Keratinocyte (primary cell): ENCODE measurements around the gene KRTAP10-6. TPM values are rescaled to one million over a fixed set of nuclear protein-coding genes. Genes with fewer than 3 reads are reported as not detected.
"Not testable (repeated sequence)": the region's sequence is repeated elsewhere in the genome, so short reads cannot be mapped to it uniquely, and the experiment has no call there.

Experiments used
- DNase-seq: peaks from one replicate; pipeline ENCODE4 v3.0.0-alpha.2; 2011; ENCODE audit warnings: low read depth, missing footprints, low spot score
- FAIRE-seq: peaks from 2 replicates; lab custom pipeline; 2011; peaks lifted over from hg19 to GRCh38; lab: Jason Lieb, UNC
- H2AFZ ChIP-seq: 2 replicates; pipeline ENCODE4 v1.6.0; 2012; ENCODE audit warnings: low read length, control low read depth, inconsistent platforms; ENCODE audit not compliant: control insufficient read depth
- H3K27ac ChIP-seq: 2 replicates; pipeline ENCODE4 v1.5.1; 2011; ENCODE audit warnings: low read length; ENCODE audit not compliant: control insufficient read depth, insufficient read depth
- H3K27me3 ChIP-seq: 3 replicates; pipeline ENCODE4 v1.6.0; 2011; ENCODE audit warnings: low read length; ENCODE audit not compliant: control insufficient read depth, insufficient read depth; ENCODE audit errors: extremely low read depth
- H3K36me3 ChIP-seq, 2 experiments: 2 replicates in 1 of 2; 3 replicates in 1 of 2; pipeline ENCODE4 v1.5.1; 2011; ENCODE audit warnings: low read length in 2 of 2, mild to moderate bottlenecking in 1 of 2; ENCODE audit not compliant: control insufficient read depth in 2 of 2, insufficient read depth in 2 of 2; ENCODE audit errors: extremely low read depth in 1 of 2
- H3K4me1 ChIP-seq: 3 replicates; pipeline ENCODE4 v1.5.1; 2011; ENCODE audit warnings: low read length; ENCODE audit not compliant: control insufficient read depth, insufficient read depth; ENCODE audit errors: extremely low read depth
- H3K4me2 ChIP-seq: 3 replicates; pipeline ENCODE4 v1.6.0; 2011; ENCODE audit warnings: low read depth, low read length; ENCODE audit not compliant: control insufficient read depth, insufficient read depth; ENCODE audit errors: extremely low read depth
- H3K4me3 ChIP-seq, 3 experiments: fragments of 200-600 bp in 1 of 3; sonication (generic) in 1 of 3; 2 replicates in 2 of 3; 3 replicates in 1 of 3; pipeline ENCODE4 v1.5.1; 2011 to 2016; ENCODE audit warnings: low read length in 3 of 3, mild to moderate bottlenecking in 3 of 3, control low read depth in 2 of 3, inconsistent platforms in 1 of 3, low read depth in 1 of 3, mixed read lengths in 1 of 3, mixed run types in 1 of 3, moderate library complexity in 1 of 3; ENCODE audit not compliant: control insufficient read depth in 2 of 3, insufficient read depth in 2 of 3; ENCODE audit errors: extremely low read depth in 1 of 3
- H3K79me2 ChIP-seq: 2 replicates; pipeline ENCODE4 v1.6.0; 2012; ENCODE audit warnings: low read length; ENCODE audit not compliant: control insufficient read depth, insufficient read depth
- H3K9ac ChIP-seq: 3 replicates; pipeline ENCODE4 v1.6.0; 2011; ENCODE audit warnings: low read length; ENCODE audit not compliant: control insufficient read depth, insufficient read depth; ENCODE audit errors: extremely low read depth
- H3K9me1 ChIP-seq: 3 replicates; pipeline ENCODE4 v1.6.0; 2011; ENCODE audit warnings: low read length; ENCODE audit not compliant: control insufficient read depth, insufficient read depth; ENCODE audit errors: extremely low read depth
- H3K9me3 ChIP-seq: 2 replicates; pipeline ENCODE4 v1.5.1; 2012; ENCODE audit warnings: low read depth, low read length; ENCODE audit not compliant: control insufficient read depth
- H4K20me1 ChIP-seq: 3 replicates; pipeline ENCODE4 v1.6.0; 2011; ENCODE audit warnings: low read length; ENCODE audit not compliant: control insufficient read depth, insufficient read depth; ENCODE audit errors: extremely low read depth
- EZH2 ChIP-seq: IDR thresholded peaks from one replicate; pipeline ENCODE4 v1.6.1; 2012; ENCODE audit warnings: inconsistent platforms, mild to moderate bottlenecking, low read length, moderate library complexity
- dilution Hi-C: fragments of 300-500 bp; cut with MboI; formaldehyde crosslinking; loops from one replicate; pipeline ENCODE4 v1.7.0; 2020; ENCODE audit warnings: low sequenced_read_pairs; ENCODE audit not compliant: extremely low pct_ligation_motif_present
- polyA plus RNA-seq, 5 experiments: library from polyadenylated mRNA; depleted of rRNA in 3 of 5; stranded (reverse) in 3 of 5; stranded (forward) in 1 of 5; unstranded in 1 of 5; fragments of >200 nt; gene quantifications; 1 replicate in 1 of 5; 2 replicates in 3 of 5; 3 replicates in 1 of 5; pipeline versions ENCODE4 v1.2.1 to v1.2.3, GENCODE V29; 2011 to 2012; ENCODE audit warnings: missing spikeins in 2 of 5, low read depth in 1 of 5, low replicate concordance in 1 of 5
- TF ChIP-seq, protein P1 (sequence below), 3 experiments: IDR thresholded peaks in 1 of 3; conservative IDR thresholded peaks in 1 of 3; optimal IDR thresholded peaks in 1 of 3; 2 replicates in 2 of 3; 3 replicates in 1 of 3; pipeline versions ENCODE3 to v1.5.1; 2011; ENCODE audit warnings: low read length in 3 of 3, mild to moderate bottlenecking in 3 of 3, moderate library complexity in 2 of 3, control low read depth in 1 of 3, inconsistent platforms in 1 of 3; ENCODE audit not compliant: insufficient read depth in 2 of 3; ENCODE audit errors: extremely low read depth in 1 of 3

The KRTAP10-6 gene
- polyA plus RNA-seq, 1 donor (not counting 4 experiments of a cell fraction or from before 2014, with no cell fraction given) = not detected

DNA sequence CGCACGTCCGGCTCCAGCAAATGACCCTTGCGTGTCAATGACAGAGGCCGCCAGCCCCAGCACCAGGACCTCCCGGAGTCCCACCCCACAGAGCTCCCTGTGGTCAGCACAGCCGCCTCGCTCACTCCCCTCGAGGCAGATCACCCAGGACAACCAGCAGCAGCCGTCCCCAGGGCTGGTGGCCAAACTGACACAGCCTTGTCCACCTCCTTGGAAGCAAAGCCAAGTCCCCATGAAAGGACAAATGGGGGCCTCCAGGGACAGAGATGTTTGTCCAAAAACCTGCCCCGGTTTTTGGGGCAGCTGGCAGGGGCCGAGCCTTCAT lies 47.0 kb upstream of the KRTAP10-6 start:
- no peaks in the 10 kb centered on the region for H3K27me3 ChIP-seq
- no peak for TF ChIP-seq EZH2
- TF ChIP-seq, protein P1, sequence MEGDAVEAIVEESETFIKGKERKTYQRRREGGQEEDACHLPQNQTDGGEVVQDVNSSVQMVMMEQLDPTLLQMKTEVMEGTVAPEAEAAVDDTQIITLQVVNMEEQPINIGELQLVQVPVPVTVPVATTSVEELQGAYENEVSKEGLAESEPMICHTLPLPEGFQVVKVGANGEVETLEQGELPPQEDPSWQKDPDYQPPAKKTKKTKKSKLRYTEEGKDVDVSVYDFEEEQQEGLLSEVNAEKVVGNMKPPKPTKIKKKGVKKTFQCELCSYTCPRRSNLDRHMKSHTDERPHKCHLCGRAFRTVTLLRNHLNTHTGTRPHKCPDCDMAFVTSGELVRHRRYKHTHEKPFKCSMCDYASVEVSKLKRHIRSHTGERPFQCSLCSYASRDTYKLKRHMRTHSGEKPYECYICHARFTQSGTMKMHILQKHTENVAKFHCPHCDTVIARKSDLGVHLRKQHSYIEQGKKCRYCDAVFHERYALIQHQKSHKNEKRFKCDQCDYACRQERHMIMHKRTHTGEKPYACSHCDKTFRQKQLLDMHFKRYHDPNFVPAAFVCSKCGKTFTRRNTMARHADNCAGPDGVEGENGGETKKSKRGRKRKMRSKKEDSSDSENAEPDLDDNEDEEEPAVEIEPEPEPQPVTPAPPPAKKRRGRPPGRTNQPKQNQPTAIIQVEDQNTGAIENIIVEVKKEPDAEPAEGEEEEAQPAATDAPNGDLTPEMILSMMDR (optimal IDR thresholded peaks at IDR 0.05 in 1 of 3, IDR thresholded peaks at IDR 0.05 in 1 of 3, conservative IDR thresholded peaks at IDR 0.05 in 1 of 3; ENCODE audit: extremely low read depth in 1 of 3, insufficient read depth in 2 of 3, low read length in 3 of 3) = no peak
- dilution Hi-C loops = no loop called here

GRCh38 chr21:44638506-44639330 lies 46.4 kb upstream of the KRTAP10-6 start:
- not testable (repeated sequence) for H3K27me3 ChIP-seq, FAIRE-seq, H3K9ac ChIP-seq

More for the DNA sequence above, 47.0 kb upstream of the KRTAP10-6 start:
- Histone ChIP-seq H3K9me1 (no peaks in the 10 kb centered on the region), H2AFZ (no peak overlapping the region), H3K4me3 (no peak overlapping the region), H3K4me1 (no peaks in the 10 kb centered on the region), H3K27ac (no peak overlapping the region), H4K20me1 (no peaks in the 10 kb centered on the region), H3K4me2 (no peak overlapping the region), H3K36me3 (no peaks in the 10 kb centered on the region), H3K9me3 (no peaks in the 10 kb centered on the region), H3K9ac (no peak overlapping the region), H3K79me2 (no peaks in the 10 kb centered on the region)
- FAIRE-seq (no peak), DNase-seq (no peak)

DNA sequence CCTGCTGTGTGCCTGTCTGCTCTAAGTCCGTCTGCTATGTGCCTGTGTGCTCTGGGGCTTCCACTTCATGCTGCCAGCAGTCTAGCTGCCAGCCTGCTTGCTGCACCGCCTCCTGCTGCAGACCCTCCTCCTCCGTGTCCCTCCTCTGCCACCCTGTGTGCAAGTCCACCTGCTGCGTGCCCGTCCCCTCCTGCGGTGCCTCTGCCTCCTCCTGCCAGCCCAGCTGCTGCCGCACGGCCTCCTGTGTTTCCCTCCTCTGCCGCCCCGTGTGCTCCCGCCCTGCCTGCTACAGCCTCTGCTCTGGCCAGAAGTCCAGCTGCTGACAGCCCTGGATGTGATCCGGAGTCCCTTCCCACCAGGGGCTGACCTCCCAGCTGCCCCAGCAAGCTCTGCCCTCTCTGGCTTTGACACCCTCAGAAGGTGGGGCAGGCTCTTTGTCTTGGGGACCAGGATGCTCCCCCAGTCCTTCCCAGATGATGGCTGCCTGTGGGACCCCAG lies 45.6 kb upstream of the KRTAP10-6 start:
- H3K27me3 ChIP-seq, H3K9me3 ChIP-seq, H3K9me1 ChIP-seq, H3K36me3 ChIP-seq, H3K9ac ChIP-seq, H3K27ac ChIP-seq, H3K79me2 ChIP-seq, H3K4me3 ChIP-seq, H2AFZ ChIP-seq, H4K20me1 ChIP-seq, dilution Hi-C loops, DNase-seq, H3K4me1 ChIP-seq, FAIRE-seq, H3K4me2 ChIP-seq: not testable (repeated sequence)

More at GRCh38 chr21:44638506-44639330, 46.4 kb upstream of the KRTAP10-6 start:
- H3K9me3 ChIP-seq, H3K4me2 ChIP-seq, H4K20me1 ChIP-seq, dilution Hi-C loops, H2AFZ ChIP-seq, H3K4me1 ChIP-seq, H3K9me1 ChIP-seq, H3K79me2 ChIP-seq, H3K36me3 ChIP-seq, H3K4me3 ChIP-seq, DNase-seq, H3K27ac ChIP-seq: not testable (repeated sequence)
